Keratinocyte (primary cell): Measurements from ENCODE around the gene OSGIN1.

ENCODE experiments used
- CTCF ChIP-seq, 3 experiments: IDR thresholded peaks in 1 of 3; conservative IDR thresholded peaks in 1 of 3; optimal IDR thresholded peaks in 1 of 3; 2 replicates in 2 of 3; 3 replicates in 1 of 3; pipeline versions ENCODE3 to v1.5.1; 2011; ENCODE audit warnings: low read length in 3 of 3, mild to moderate bottlenecking in 3 of 3, moderate library complexity in 2 of 3, control low read depth in 1 of 3, inconsistent platforms in 1 of 3; ENCODE audit not compliant: insufficient read depth in 2 of 3; ENCODE audit errors: extremely low read depth in 1 of 3
- EZH2 ChIP-seq: IDR thresholded peaks from one replicate; pipeline ENCODE4 v1.6.1; 2012; ENCODE audit warnings: inconsistent platforms, mild to moderate bottlenecking, low read length, moderate library complexity

GRCh38 chr16:83915081-83915480 is 38.0 kb upstream of the OSGIN1 start:
- TF ChIP-seq CTCF (optimal IDR thresholded peaks at IDR 0.05 in 1 of 3, IDR thresholded peaks at IDR 0.05 in 1 of 3, conservative IDR thresholded peaks at IDR 0.05 in 1 of 3; ENCODE audit: extremely low read depth in 1 of 3, insufficient read depth in 2 of 3, low read length in 3 of 3) (no peak), EZH2 (no peak)
